ENCODE results near the gene LRRC41.
"Not testable (repeated sequence)": the region's sequence is repeated elsewhere in the genome, so short reads cannot be mapped to it uniquely, and the experiment has no call there.

The LRRC41 gene

GRCh38 chr1:46242918-46243317 lies 60.5 kb downstream of the LRRC41 start:
- DNase-seq (ENCODE audit: low spot score): no peak

DNA sequence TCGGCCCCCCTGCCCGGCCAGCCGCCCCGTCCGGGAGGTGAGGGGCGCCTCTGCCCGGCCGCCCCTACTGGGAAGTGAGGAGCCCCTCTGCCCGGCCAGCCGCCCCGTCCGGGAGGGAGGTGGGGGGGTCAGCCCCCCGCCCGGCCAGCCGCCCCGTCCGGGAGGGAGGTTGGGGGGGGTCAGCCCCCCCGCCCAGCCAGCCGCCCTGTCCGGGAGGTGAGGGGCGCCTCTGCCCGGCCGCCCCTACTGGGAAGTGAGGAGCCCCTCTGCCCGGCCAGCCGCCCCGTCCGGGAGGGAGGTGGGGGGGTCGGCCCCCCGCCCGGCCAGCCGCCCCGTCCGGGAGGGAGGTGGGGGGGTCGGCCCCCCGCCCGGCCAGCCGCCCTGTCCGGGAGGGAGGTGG lies 61.7 kb downstream of the LRRC41 start:
- DNase-seq (ENCODE audit: low spot score): not testable (repeated sequence)

DNA sequence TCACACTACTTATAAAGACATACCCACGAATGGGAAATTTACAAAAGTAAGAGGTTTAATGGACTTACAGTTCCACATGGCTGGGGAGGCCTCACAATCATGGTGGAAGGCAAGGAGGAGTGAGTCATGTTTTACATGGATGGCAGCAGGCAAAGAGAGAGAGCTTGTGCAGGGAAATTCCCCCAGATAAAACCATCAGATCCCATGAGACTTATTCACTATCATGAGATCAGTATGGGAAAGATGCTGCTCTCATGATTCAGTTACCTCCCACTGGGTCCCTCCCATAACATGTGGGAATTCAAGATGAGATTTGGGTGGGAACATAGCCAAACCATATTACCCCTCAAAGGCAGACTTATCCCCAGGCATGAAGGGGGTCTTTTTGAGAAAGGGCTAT lies 64.6 kb downstream of the LRRC41 start:
- DNase-seq (ENCODE audit: low spot score): not testable (repeated sequence)

DNA sequence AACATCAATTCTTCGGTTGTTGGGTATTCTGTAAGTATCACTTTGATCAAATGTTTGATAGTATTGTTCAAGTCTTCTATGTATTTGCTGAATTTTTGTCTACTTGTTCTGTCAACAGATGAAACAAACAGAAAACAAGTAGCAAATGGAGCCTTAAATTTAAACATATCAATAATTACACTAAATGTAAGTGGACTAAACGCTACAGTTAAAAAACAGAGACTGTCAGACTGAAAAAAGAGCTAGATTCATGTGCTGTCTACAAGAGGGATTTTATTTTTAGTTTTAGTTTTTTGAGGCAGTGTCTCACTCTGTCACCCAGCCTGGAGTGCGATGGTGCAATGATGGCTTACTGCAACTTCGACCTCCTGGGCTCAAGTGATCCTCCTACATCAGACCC lies 66.5 kb downstream of the LRRC41 start:
- no peak for DNase-seq (ENCODE audit: low spot score)

GRCh38 chr1:46231231-46231630 lies 72.2 kb downstream of the LRRC41 start:
- not testable (repeated sequence) for DNase-seq (ENCODE audit: low spot score)

All from pons (tissue), 1 donor.